GM18907 (cell line): Measurements from ENCODE around the gene SDF2L1.

Experiments used
- ATAC-seq: cut with Tn5 transposase; IDR thresholded peaks from one replicate; pipeline ENCODE4 v1.9.1; 2021; ENCODE audit warnings: mild to moderate bottlenecking, moderate library complexity; ENCODE audit not compliant: unreplicated experiment

SDF2L1 gene

DNA sequence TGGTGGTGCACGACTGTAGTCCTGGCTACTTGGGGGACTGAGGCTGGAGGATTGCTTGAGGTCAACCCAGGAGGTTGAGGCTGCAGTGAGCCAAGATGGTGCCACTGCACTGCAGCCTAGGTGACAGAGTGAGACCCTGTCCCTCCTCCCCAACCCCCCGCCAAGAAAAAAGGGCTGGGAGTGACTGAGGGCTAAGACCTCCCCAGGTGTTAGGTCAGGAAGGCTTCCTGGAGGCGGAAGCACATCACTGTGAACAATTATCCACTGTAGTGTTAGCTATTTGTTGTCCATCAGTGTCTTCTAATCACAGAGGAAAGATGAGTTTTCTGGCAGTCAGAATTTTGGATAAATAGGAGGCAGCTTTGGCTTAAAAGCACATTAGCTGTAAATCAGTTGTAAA lies 21.1 kb upstream of the SDF2L1 start:
- ATAC-seq = no peak

DNA sequence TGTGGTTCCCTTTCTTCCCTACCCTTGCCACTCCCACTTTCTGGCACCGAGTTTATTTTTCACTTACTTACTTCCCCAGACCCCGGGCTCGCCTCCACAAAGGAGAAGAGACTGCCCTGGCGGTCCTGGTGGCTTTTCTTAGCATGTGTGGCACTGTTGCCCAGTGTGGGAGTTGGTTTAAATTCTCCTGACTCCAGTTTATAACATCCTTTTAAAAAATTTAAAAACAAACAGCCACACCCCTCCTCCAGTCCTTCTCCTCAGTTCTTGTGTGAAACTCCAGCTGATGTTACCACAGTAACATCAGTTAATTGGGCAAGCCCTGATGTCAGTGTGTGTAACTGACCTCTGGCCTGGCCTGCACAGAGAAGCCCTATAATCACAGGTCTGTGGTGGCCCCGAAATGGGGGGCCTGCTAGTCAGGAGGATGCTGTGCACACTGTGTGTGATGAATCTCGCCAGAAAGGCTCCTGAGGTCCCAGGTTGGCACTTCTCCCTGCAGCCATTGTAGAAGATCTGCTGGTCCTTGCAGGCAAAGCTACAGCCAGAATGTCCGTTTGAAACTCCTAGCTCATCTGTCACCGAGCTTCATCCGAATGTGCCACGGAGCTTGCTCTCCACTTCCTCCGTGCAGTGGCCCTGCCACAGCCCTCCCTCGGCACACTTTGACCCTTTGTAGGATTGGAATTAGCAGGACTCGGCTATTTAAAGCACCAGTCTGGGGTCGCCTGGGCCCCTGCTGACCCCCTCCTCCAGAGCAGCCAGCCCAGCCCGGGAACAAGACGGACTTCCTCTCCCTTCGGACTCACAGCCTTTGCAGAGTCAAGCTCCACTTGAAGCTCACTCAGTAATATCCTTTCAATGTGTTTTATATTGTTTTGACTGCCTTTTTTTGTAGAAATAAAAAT lies 19.8 kb upstream of the SDF2L1 start:
- ATAC-seq = no peak

DNA sequence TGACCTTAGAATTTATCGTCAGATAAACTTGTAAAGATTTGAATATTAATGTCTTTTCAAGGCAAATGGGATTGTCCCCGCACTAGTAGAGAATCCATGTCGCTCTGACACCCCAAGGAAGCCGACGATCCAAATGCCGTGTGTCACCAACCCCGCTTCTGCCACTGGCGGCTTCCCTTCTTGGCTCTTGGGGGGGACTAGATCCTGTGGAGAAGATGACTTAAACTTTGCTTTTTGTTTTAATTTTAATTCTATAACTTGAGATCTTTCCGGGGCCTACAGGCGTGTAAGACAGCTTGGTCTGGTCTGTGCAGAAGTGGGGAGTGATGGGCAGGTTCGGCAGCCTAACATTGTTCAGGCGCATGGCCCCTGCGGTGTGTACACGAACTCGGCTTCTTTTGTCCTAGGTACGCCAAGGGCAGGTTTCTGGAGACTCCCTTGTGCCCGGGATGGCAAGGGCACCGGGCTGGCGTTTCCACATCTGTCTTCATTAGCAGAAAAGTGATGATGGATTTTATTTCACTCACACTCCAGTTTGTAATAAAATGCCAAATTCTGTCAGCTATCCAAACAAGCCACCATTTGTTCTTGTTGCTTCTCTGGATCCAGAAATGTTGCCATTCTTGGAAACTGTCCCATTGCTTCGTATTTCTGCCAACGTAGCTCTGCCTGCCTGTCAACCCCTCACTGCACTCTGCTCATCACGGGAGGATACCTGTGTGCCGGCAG lies 19.0 kb upstream of the SDF2L1 start:
- ATAC-seq = no peak

DNA sequence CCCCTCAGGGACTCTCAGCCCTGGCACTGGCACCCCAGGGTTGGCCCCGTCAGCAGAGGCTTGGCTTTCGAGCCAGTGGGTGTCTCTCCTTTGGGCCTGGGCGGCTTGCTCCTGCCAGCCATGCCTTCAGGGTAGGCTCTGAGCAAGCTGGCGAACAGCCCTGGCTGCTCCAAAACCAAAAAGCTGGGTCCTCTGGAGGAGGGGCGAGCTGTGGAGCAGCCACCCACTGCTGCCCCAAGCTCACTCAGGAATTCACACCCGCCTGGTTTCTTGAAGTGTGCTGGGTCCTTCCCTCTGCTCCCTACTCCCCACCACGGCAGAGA lies 18.5 kb upstream of the SDF2L1 start:
- ATAC-seq = no peak

DNA sequence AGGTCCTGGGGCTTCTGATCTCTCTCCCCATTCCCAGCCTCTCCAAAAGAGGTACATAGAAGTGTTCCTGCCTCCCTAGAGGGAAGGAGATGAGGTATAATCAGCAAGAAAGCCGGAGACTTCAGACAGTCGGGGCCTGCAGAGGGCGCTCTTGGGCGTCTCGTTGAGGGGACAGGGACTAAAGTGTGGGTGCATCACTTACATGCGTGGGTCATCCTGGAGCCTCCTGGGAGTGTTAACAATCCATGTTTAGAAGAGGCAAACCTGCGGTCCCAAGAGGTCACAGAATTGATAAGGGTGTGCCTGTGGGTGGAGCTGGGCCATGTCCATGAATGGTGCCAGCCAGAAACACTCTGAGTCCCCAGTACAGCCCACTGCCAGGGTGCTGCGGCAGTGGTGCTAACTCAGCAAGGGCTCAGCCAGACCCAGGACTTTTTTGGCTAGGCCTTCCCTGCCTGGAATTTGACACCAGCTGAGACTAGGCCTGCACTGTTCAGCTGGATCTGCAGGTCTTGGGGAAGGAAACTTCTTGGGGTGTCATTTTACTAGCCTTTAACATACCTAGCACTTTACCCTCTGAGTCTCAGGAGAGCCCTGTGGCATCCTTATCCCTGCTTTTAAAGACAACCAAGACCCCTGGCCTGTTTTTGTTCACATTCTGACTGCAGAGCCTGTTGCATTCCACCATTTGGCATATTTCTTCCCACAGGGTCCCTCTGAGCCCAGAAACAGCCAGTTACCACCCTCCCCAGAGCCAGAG lies 17.8 kb upstream of the SDF2L1 start:
- ATAC-seq = no peak

DNA sequence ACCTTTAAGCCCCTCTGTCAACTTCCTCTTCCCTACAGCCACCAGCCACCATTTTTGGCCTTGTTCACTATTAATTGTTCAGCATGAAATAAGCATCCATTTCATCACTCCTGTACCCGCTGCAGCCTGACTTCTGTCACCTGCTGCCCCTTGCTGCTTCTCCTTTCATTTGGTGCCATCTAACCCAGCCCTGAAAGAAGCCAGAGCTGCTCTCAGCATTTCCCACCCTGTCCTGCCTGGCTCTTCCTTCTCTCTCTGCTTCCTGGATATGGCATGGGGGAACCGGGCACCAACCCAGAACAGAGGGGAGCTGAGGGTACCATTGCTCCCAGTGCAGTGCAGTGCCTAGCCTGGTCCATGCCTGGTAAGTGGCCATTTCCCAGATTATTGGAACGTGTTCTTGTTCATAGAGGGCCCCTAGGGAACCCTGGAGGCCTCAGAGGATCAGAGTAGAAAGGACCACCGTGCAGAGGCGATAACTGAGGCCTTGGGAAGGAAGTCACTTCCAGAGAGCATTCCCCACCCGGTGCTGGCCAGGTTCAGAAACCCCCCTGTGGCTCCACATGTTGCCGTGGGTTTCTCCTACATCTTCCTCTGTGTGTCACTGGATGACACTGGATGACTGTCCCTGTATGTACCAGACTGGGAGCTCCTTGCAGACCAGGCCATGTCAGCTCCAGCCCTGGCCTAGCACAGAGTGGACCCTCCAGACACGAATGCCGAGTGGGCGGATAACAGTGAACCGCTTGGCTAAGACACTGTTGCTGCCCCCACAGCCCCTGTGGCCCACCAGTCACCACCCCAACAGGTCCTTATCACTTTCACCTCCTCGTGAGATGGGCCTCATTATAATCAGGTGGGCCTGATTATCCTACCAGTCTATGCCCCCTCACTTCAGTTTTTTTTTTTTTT lies 17.0 kb upstream of the SDF2L1 start:
- ATAC-seq = no peak

DNA sequence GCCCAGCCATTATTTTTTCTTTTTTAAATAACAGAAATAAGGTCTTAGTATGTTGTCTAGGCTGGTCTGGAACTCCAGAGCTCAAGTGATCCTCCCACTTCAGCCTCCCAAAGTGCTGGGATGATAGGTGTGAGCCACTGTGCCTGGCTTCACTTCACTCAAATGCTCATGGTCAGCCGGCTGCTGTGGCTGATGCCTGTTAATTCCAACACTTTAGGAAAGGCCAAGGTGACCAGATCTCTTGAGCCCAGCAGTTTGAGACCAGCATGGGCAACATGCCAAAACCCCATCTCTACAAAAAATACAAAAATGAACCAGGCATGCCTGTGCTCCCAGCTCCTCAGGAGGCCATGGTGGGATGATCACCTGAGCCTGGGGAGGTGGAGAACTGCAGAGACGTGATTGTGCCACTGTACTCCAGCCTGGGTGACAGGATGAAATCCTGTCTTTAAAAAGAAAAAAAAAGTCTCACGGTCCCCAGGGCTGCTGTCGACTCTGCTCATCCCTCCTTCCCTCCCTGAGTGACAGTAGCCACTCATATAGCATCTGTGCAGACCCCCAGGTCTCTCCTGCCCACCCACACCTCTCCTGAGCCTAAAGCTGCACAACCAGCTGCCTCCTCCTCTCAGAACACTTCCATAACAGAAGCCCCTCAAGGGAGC lies 15.9 kb upstream of the SDF2L1 start:
- no peak for ATAC-seq

DNA sequence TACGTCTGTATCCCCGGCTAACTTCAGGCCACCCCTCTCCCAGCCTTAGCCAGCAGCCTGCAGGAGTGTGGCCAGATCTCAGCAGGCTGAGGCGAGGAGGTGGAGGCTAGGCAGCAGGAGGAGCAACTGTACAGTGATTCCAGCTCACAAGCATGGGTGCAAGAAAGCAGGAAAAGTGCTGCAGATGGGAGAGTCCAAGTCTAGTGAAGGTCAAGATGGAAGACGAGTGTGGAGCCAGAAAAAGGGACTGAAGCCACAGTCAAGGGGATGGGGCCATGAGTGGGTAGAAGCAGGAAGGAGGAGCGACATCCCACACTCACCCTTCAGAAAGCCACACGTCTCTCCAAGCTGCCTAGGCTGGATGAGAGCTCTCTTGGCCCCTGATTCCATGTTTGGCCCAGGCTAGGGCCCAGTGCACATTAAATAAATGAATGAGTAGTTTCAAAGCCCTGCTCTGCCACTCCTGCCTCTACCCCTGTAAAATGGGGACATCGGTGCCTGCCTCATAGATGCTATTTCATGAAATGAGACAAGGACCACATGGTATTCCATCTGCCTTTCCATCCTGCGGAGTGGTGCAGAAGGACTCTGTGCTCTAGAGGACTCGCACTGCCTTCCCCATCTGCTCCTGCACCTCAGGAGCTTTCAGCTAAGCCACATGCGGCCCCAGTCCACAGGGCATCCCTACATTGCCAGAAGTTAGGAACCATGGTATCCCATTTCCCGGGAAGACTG lies 15.2 kb upstream of the SDF2L1 start:
- no peak for ATAC-seq

DNA sequence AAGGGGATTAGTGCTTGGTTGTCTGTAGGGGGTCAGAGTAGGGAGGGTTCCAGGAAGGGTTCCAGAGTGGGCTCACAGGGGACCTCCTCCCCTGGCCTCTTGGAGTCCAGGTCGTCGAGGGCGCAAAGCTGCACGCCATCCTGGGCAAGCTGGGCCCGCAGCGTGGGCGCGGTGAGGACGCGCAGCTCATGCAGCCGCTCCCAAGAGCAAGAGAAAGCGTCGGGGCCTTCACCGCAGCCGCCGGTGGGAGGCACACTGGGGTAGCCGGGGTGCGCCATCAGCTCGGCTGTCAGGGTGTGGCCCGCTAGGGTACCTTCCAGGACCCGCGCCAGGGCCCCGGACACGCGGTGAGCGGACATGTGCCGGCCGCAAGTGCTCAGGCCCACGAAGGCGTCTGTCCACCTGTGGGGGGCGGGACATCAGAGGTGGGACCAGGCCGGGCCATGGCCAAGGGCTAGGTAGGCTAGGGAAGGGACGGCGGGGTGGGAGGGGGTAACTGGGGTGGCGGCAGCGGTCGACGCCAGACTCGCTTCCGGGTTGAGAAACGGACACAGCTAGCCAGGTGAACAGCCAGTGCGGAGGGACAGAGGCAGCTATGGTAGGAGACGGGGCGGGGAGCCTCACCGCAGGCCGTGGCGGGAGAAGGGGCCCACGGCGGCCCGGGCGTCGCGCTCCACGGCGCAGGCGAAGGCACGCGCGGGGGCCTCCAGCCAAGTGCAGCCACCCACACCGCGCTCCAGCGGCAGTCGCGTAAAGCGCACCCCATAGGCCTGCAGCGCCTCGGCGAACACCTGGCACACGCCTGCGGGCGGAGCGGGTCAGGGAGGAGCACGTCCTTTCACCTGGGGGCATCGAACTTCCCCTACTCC lies 13.5 kb upstream of the SDF2L1 start:
- ATAC-seq = no peak

DNA sequence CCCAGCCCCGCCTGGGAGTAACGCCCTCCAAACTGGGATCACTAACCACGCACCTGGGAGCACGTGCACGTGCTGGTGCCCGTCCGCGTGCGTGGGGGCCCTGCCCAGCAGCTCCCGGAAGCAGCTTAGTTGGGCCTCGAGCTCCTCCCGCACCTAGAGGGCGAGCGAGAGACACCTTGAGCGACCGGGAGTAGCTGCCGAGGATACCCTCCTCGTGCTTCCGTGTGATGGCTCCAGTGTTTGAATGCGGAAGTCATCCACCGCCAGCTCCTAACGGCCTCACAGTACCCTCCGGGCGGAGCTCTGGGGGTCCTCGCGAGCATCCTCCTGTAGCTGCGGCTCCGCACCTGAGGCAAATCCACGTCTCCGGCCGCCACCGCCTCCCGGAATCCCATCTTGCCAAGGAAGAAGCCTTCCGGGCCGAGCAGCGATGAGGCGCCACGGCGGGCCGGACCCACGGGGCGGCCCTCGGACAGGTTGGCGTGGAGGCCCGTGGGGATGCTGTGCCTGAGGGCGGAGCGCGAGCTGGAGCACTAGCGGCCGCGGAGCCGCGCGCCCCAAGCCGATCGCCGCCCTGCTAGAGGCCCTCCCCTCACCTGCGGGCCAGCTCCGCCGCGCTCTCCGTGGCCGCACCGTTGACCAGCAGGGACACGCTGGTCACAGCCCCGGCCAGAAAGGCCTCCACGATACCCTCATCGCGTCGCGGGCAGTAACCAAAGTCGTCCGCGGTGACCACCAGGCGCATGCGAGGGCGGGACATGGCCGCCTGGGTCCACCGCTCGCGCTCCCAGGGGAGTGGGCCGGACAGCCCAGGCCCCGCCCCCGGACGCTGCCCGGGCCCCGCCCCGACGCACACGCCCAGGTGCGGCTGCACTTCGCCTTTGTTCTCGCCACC lies 12.6 kb upstream of the SDF2L1 start, which contains the start of gene YDJC:
Gene YDJC, minus strand, starts transcription at position 768 of the 895 bp plus-strand sequence. Its CDS starts 8 bp downstream, at position 760.
- ATAC-seq = peak; percentile 75

DNA sequence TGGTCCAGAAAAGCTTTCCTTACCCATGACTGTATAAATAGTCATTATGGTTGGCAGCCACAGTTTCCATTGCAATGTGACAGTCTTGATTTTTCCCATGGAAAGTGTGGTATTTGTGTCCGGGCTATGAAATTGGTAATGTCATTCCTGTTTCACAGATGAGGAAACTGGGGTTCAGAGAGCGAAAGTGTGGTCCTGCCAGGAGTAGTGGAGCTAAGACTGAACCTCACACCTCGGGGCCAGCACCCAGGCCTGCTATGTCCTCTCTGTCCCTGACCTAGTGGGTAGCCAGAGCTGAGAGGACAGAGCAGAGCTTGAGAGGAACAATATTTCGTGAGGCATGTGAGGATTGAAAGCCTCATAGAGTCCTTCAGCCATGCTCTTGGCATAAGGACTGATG lies 11.1 kb upstream of the SDF2L1 start:
- ATAC-seq = no peak

DNA sequence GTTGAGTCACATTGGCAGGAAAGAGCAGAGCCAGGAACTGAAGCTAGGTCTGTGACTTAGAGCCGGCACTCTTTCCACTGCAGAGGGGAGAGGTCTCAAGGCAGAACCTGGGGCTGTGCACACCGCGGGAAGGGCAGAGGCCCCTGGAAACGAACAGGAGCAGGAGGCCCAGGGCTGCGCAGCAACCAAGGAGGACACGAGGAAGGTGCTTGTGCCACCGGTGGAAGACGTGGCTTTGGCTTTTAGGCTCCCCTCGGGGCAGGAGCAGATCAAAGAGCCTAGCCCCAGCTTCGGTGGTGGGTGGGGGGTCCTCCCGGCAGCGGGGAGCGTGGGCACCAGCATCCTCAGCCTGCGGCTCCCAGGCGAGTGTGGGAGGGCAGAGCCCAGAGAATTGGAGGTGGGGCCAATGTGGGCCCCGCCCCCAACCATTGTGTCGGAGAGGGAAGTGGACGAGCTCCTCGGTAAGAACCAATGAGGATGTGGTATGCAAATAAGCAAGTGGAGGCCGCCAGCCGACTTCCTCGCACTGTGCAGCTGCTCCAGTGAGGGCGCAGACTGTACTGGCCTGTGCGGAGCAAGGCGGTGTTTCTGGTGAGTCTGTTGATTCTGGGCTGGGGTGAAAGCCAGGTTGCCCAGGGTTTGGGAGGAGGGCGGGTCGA lies 9.7 kb upstream of the SDF2L1 start, which contains the start of gene CCDC116:
Gene CCDC116, plus strand, starts transcription at position 524 of the 659 bp plus-strand sequence. CDS start 422 bp downstream, outside the sequence.
- no peak for ATAC-seq

DNA sequence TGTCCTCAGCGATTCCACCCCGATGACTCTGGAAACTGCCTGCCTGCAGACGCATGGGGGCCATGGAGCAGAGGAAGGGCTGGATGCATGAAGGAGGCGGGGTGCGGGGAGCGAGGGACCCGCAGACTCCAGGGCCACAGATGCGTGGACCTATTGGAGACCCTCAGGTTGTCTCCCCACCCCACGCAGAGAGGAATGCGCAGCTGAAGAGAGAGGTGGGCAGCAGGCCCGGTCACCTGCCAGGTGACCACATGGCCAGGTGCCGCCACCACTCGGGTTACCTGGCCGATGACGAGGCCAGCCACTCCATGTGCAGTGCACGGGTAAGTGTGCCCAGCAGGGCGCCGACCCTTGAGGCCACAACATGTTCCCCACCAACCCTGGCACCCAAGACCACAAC lies 9.2 kb upstream of the SDF2L1 start:
- ATAC-seq = no peak

DNA sequence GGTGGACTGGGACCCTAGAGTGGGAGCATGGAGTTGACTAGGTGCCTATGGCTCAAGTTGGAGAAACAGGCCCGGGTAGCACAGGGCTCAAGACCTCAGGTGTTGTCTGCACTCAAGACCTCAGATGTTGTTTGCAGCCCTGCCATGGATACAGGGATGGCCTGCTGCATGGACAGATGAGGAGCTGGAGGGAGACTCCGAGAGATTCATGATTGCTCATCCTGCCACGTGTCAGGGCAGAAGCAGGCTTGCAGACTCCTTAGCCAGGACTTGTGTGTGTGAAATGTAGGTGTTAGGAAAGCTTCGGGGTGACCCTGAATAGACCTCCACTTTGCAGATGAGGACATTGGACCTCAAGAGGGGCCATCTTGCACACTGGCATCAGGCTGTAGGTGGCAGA lies 8.6 kb upstream of the SDF2L1 start:
- ATAC-seq = no peak

DNA sequence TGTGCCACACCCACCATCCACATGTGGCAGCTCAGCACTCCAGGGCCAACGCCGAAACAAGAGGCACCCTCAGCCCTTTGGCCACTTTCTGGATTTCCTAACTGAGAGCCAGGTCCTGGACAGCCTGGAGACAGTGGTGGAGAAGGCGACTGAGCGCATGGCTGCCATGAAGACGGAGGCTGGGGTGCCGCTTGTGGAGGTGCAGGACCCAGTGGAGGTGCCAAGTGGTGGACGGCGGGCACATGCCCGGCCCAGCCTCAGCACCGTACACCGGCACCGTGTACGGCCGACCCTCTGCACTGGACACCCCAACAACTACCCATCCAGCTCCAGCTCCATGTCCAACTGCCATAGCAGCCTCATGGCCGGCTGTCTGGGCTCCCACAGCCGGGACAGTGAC lies 8.0 kb upstream of the SDF2L1 start:
- ATAC-seq = no peak

DNA sequence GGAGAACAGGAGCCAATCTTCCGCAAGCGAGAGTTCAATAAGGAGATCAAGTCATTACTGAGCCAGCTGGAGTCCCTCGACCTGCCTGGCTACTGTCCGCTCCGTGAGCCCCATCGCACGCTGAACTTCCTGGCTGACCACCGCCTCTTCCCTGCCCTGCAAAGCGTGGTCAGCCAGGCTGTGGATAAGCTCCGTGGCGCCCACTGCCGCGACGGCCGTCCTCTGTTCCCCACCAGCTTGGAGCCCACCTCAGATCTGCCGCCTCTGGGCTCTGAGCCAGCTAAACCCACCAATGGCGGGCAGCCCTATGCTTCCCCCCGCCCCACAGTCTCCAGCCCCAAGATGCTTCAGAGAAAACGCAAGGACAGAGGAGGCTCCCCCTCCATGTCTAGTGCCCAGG lies 7.3 kb upstream of the SDF2L1 start:
- no peak for ATAC-seq
